Islet of Langerhans (tissue), 1 donor: ENCODE data around the gene CFH.
A peak's percentile ranks its signal among the peaks of the same experiment; 100 is the strongest.
"Not testable (repeated sequence)": the region's sequence is repeated elsewhere in the genome, so short reads cannot be mapped to it uniquely, and the experiment has no call there.

Experiments used
- FAIRE-seq: peaks from one replicate; lab custom pipeline; 2011; peaks lifted over from hg19 to GRCh38; lab: Jason Lieb, UNC

Gene CFH

GRCh38 chr1:196651637-196652215 lies at the start of gene CFH:
TSS of gene CFH (plus strand) at chr1:196652043. CDS start at chr1:196652118, 75 bp downstream.
- FAIRE-seq: no peak

DNA sequence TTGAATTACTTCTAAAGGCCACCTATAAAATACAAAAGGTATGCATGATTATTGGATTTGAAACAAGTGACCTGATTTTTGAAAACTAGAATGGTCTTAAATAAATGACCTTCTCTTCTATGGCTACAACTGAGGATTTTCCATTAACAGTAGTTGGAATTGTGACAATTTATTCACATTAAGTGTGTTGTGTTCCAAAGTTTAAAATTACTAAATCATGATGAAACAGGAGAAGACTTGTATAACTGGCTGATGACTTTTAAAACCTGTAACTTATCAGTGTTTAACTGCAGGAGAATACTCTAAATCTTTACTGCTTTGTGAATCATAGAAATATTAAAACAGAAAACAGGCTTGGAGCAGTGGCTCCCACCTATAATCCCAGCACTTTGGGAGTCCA lies 48.2 kb upstream of the CFH start:
- FAIRE-seq: no peak

GRCh38 chr1:196607981-196608380 lies 43.9 kb upstream of the CFH start:
- no peak for FAIRE-seq

DNA sequence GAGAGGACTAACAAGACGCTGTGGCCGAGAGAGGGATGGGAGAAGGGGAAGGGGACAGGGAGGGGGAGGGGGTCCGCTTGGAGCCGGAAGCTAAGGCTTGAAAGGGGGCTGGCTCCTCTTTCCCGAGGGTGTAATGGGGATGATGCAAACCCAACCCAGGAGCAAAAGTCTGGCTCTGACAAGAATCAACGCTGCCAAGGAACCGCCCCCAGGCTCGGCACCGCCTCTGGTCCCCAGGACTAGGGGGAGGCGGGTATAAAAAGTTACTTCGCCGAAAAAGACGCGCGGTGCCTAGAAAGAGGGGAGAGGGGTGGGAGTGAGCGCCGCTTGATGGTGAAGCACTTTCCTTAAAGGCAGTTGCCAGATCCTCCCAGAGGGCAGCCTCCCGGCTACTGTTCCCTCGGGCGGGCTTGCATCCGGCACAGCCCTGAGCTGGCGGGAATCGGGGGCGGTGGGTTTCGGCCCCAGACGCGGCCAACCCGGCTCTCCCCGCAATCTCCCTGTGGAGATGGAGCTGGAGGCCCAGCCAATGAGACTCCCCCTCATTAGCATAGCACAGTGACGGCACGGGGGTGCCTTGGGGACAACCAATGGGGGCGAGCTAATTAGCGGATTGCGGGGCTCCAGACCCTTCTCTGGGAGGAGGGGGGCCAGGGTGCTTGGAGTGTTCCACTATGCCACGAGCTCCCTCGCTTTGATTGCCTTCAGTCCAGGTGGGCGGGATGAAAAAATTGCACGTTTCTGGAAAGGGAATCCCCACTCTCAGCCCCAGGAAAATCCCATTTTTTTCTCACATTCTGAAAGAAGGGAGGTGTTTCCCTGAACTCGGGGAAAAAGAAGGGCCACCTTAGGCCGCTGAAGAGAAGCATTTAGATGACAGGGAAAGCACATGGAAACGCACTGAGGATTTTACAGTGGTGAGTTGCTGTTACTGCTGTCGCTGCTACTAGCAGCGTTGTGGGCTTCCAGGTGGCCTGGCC lies 43.2 kb upstream of the CFH start, which contains the start of gene KCNT2:
TSS of gene KCNT2 (minus strand) at position 51 of the 980 bp plus-strand sequence. CDS start 131 bp downstream, outside the sequence.
- no peak for FAIRE-seq

DNA sequence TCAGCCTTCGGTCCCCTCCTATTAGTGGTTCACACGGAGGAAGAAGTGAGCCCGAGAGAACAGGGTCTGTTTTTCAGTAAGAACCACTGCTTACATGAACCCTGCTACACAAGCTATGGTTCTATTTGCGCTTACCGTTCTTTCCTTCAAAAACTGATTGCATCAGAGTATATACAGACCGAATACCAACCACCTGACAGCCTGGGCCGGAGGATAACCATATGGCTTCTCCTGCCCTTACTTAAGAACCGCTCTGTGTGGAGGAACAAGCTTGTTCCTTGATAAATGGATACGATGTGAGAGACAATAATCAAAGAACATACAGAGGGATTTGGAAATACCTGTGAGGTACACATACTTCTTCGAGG lies 42.5 kb upstream of the CFH start:
- FAIRE-seq: no peak

DNA sequence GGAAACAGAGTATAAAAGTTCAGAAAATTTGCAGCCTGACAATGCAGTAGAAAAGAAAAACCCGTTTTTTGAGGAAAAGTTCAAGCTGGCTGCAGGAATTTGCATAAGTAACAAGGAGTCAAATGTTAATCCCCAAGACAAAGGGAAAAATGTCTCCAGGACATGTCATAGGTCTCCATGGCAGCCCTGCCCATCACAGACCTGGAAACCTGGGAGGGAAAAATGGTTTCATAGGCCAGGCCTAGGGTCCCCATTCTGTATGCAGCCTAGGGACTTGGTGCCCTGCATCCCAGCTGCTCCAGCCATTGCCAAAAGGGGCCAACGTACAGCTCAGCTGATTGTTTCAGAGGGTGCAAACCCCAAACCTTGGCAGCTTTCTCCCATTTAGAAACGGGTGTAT lies 40.0 kb upstream of the CFH start:
- FAIRE-seq: no peak

- no peak for FAIRE-seq
Observed at GRCh38 chr1:196619721-196620120, 32.1 kb upstream of the CFH start.

DNA sequence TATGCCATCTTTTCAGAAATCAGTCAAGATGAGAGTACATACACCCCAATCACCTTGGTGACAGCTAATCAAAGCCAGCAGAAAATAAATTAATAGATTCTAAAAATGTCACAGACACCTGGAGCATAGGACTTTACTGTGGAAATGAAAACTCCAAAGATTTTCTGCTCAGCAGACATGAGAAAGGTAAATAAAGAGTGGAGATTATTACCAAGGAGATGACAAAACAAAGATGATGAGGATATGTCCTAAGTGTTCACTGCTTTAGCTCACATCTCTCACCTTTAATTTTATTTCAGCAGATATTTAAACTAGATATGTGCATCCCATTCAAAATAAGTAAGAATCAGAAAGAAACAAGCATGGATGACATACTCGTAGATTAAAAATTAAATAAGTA lies 28.8 kb upstream of the CFH start:
- FAIRE-seq: no peak

- no peak for FAIRE-seq
Observed at GRCh38 chr1:196628838-196629237, 23.0 kb upstream of the CFH start.

DNA sequence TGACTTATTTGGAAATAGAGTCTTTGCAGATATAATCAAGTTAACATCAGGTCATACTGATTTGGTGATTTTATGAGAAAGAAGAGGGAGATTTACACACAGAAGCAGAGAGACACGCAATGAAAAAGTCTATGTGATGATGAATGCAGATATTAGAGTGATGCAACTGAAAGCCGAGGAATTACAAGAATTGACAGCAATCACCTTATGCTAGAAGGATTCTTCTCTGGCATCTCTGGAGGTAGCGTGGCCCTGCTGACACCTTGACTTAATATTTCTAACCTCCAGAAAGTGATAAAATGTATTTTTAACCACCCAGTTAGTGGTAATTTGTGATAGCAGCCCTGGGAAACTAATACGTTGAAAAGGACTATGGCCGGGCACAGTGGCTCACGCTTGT lies 14.2 kb upstream of the CFH start:
- no peak for FAIRE-seq

GRCh38 chr1:196638466-196638865 lies 13.4 kb upstream of the CFH start:
- FAIRE-seq: no peak

- not testable (repeated sequence) for FAIRE-seq
Observed at GRCh38 chr1:196639291-196639690, 12.6 kb upstream of the CFH start.

- FAIRE-seq: no peak
Observed at GRCh38 chr1:196640976-196641375, 10.9 kb upstream of the CFH start.

DNA sequence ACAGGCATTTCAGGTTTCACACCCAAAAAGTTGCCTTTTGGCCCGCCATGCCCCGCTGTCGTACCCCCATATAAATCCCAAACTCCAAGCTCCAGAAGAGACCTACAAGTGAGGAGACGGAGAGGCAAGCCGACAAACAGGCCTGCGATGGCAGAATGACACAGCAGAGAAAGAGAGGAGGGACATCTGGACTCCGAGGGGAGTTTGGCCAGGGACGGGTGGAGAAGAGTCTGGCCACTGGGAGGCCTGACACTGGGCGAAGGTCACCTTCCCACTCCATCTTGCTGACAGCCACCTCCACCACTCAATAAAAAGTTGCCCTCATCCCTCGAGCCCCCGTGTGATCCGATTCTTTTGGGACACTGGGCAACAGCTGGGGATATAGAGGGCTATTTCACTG lies 1.9 kb upstream of the CFH start:
- FAIRE-seq: no peak

- FAIRE-seq: no peak
Observed at GRCh38 chr1:196650403-196650802, 1.4 kb upstream of the CFH start.

GRCh38 chr1:196651079-196651478 lies 764 bp upstream of the CFH start:
- no peak for FAIRE-seq

DNA sequence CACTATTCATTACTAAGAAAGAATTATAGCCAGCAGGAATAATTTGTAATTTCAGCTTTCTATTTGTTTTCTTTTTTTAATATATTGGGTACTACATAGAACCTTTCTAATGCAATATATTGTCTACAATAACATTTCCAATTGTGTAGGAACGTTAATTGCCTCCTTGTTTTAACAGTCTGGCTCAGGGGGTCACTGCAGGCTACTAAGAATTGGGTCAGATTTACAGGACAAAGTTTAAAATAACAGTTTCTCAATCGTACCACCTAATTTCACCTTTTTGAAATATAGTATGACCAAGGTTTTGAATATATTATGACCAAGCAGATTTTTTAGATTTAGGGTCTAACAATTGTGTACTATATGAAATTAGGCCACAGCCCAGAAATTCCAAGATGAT lies 2.4 kb downstream of the CFH start:
- no peak for FAIRE-seq

DNA sequence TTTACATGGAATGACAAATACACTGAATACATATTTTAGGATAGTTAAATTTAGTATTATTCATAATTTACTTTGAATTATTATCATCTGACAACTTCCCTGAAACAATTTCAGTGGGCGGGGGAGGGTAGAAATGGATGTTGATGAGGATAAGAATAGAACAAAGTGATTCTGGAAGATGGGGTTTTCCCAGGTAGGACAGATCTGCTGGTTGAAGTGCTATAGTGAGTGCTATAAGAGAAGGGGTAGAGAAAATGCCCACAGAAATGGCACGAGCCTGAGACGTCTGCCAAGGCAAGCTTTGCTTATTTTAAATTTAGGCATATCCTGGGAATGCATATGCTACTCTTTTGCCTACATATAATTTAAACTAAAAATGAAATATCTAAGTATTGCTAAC lies 3.2 kb downstream of the CFH start:
- FAIRE-seq: no peak

GRCh38 chr1:196655494-196655893 lies 3.7 kb downstream of the CFH start:
- FAIRE-seq: no peak

DNA sequence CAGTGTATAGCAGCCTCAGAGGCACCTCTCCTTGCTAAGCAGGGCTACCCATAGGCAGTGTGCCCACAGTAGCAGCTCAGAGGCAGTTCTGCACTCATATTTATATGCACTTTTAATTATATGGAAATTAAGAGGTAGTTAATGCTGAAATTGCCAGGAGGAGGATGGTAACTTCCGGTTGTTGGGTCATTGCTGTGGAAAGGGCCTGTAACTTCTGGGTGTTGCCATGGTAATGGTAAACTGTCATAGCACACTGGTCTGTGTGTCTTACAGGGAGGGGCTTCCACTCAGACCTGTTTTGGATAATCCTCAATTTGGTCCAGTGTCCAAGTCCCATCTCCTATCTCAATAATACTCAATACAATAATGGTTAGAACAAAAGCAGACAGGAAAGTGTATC lies 7.6 kb downstream of the CFH start:
- no peak for FAIRE-seq

DNA sequence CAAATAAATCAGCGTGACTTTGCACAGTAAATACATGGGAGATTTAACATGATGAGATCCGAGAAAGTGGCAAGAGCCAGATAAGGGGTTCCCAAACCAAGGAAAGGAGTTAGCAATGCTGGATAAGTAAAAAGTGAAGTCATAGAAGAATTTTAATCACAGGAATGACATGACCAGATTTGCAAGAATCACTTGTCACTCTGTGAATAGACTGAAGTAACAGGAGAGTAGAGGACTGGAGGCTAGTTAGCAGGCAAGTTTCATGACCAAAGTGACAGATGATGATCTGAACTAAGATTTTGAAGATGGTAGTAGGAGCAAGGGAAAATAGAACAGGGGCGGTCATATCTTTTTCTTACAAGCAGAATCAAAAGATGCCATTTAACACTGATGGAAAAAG lies 8.4 kb downstream of the CFH start:
- no peak for FAIRE-seq

DNA sequence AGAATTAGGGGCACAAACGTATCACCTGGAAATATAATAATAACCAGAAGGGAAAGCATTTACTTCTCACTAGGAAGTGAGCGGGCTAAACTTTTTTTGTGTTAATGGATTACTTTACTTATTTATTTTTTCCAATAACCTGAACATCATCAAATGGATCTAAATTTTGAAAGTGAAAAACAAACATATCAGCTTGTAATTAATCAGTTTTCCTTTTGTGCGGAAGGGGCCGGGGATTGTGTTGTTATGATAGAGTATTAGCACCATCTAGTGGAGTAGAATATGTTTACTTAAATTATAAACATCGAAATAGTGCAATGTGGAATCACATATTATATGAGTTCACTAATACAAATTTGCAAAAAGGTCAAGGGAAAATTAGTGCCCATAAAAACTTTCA lies 9.0 kb downstream of the CFH start:
- peak; percentile 97 for FAIRE-seq

GRCh38 chr1:196661345-196661744 lies 9.5 kb downstream of the CFH start:
- FAIRE-seq: no peak

- no peak for FAIRE-seq
Observed at GRCh38 chr1:196667131-196667530, 15.3 kb downstream of the CFH start.
